Panc1 (cell line): ENCODE results near the gene MIPOL1. TPM values are rescaled to one million over a fixed set of nuclear protein-coding genes. Genes with fewer than 3 reads are reported as not detected.
A peak's percentile ranks its signal among the peaks of the same experiment; 100 is the strongest.

ENCODE experiments used
- ATAC-seq: fragments of 200-7000 bp; cut with Tn5 transposase; 2 replicates; pipeline ENCODE4 v1.9.1; 2020; ENCODE audit warnings: mild to moderate bottlenecking, moderate library complexity
- BruUV-seq: library from RNA; stranded (reverse); fragments of 400-500 nt; replicated peaks from 2 replicates; lab custom pipeline; 2021; lab: Mats Ljungman, UMichigan
- CTCF ChIA-PET: fragments of 300-600 bp; sonication (Branson Sonifier 250); formaldehyde crosslinking; loops from one replicate; lab custom pipeline; 2022; ENCODE audit warnings: antibody characterized with exemption; lab: Charles Lee
- POLR2A ChIA-PET: fragments of 300-600 bp; sonication (Branson Sonifier 250); formaldehyde crosslinking; loops from one replicate; lab custom pipeline; 2022; ENCODE audit warnings: antibody characterized with exemption; lab: Charles Lee
- DNase-seq: peaks from one replicate; pipeline ENCODE4 v3.0.0-alpha.2; 2010; ENCODE audit warnings: low read depth, low spot score
- H3K27ac ChIP-seq: 2 replicates; pipeline ENCODE4 v1.5.1; 2011; ENCODE audit warnings: mild to moderate bottlenecking, low read length, inconsistent platforms
- H3K27me3 ChIP-seq: fragments of 200-500 bp; sonication (Bioruptor generic); 2 replicates; pipeline ENCODE4 v1.6.0; 2014; ENCODE audit warnings: low read length, inconsistent platforms; ENCODE audit not compliant: control insufficient read depth, insufficient read depth
- H3K36me3 ChIP-seq: fragments of 200-500 bp; sonication (Bioruptor generic); 2 replicates; pipeline ENCODE4 v1.5.1; 2014; ENCODE audit warnings: inconsistent platforms, mild to moderate bottlenecking, low read length, moderate library complexity; ENCODE audit not compliant: control insufficient read depth, insufficient read depth
- H3K4me1 ChIP-seq: 2 replicates; pipeline ENCODE4 v1.5.1; 2011; ENCODE audit warnings: inconsistent platforms, mild to moderate bottlenecking, low read length, moderate library complexity; ENCODE audit not compliant: control insufficient read depth, insufficient read depth
- H3K4me3 ChIP-seq, 2 experiments: 2 replicates each; pipeline ENCODE4 v1.5.1; 2011 to 2012; ENCODE audit warnings: low read depth in 2 of 2, low read length in 2 of 2, mild to moderate bottlenecking in 2 of 2, inconsistent platforms in 1 of 2, moderate library complexity in 1 of 2
- H3K9me3 ChIP-seq: fragments of 200-500 bp; sonication (Bioruptor generic); 2 replicates; pipeline ENCODE4 v1.5.1; 2014; ENCODE audit warnings: low read depth, mild to moderate bottlenecking, inconsistent platforms, low read length, moderate library complexity; ENCODE audit not compliant: control insufficient read depth, insufficient read depth
- POLR2AphosphoS5 ChIP-seq: IDR thresholded peaks from 2 replicates; pipeline ENCODE4 v1.6.1; 2012; ENCODE audit warnings: mild to moderate bottlenecking, low read depth, low read length, moderate library complexity
- SIN3A ChIP-seq: IDR thresholded peaks from 2 replicates; pipeline ENCODE4 v1.6.1; 2012; ENCODE audit warnings: low read depth, mild to moderate bottlenecking, low read length, moderate library complexity, borderline replicate concordance; ENCODE audit not compliant: insufficient read depth
- TCF7L2 ChIP-seq: IDR thresholded peaks from 2 replicates; pipeline ENCODE4 v1.6.1; 2011; ENCODE audit warnings: mild to moderate bottlenecking, low read depth, low read length, inconsistent platforms
- in situ Hi-C: cut with HindIII; loops from 2 replicates; pipeline ENCODE4 v1.10.0; 2016; ENCODE audit warnings: low sequenced_read_pairs, low pct_unique_long_range_greater_than_20kb
- intact Hi-C: fragments of 100-400 bp; cut with micrococcal nuclease; formaldehyde crosslinking; loops from one replicate; pipeline ENCODE4 v1.10.0; 2022; ENCODE audit not compliant: unreplicated experiment
- total RNA-seq: library from RNA; stranded (reverse); gene quantifications from one replicate; pipeline ENCODE4 v1.2.1, GENCODE V29; 2021; ENCODE audit not compliant: unreplicated experiment
- TF ChIP-seq, protein P1 (sequence below), 2 experiments: IDR thresholded peaks; 2 replicates each; pipeline ENCODE4 v1.6.1; 2011 to 2012; ENCODE audit warnings: low read depth in 2 of 2, control low read depth in 1 of 2, low read length in 1 of 2, mild to moderate bottlenecking in 1 of 2, moderate library complexity in 1 of 2; ENCODE audit not compliant: insufficient read depth in 1 of 2
- TF ChIP-seq, protein P2 (sequence below): fragments of 450-650 bp; IDR thresholded peaks from 2 replicates; pipeline ENCODE4 v1.5.1; 2017; ENCODE audit warnings: mild to moderate bottlenecking

Gene MIPOL1
- total RNA-seq, 1 experiment from 2014 or later, result 12.8 TPM

DNA sequence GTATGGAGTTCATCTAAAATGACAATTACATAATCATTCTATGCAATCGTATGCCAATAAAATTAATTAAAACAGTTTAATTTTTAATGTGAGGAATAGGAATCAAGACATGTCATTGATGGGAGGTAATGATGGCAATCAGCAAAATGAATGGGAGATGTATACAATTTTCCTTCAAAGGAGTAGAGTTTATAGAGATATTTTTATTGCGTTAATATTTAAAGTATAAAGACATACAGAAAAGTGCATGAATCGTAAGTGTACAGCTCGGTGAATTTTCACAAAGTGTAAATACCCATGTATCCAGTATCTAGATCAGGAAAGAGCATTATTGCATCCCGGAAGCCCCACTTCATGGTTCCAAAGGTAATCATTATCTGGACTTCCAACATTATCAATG lies 1.2 kb downstream of the MIPOL1 start:
- DNase-seq (no peak), ATAC-seq (no peak)
- H3K4me1 ChIP-seq, result peaks cover 14% of the 10 kb centered on the region
- H3K36me3 ChIP-seq, result no peaks in the 10 kb centered on the region; the same call in 1 of the 2 replicates
- in situ Hi-C loops, result no loop called here
- CTCF ChIA-PET, result no interaction called here
- H3K4me3 ChIP-seq, result peak overlapping the region; percentile 72 to 83; a peak in 3 of 4 replicates
- H3K27me3 ChIP-seq, result no peaks in the 10 kb centered on the region
- TF ChIP-seq, protein P1, sequence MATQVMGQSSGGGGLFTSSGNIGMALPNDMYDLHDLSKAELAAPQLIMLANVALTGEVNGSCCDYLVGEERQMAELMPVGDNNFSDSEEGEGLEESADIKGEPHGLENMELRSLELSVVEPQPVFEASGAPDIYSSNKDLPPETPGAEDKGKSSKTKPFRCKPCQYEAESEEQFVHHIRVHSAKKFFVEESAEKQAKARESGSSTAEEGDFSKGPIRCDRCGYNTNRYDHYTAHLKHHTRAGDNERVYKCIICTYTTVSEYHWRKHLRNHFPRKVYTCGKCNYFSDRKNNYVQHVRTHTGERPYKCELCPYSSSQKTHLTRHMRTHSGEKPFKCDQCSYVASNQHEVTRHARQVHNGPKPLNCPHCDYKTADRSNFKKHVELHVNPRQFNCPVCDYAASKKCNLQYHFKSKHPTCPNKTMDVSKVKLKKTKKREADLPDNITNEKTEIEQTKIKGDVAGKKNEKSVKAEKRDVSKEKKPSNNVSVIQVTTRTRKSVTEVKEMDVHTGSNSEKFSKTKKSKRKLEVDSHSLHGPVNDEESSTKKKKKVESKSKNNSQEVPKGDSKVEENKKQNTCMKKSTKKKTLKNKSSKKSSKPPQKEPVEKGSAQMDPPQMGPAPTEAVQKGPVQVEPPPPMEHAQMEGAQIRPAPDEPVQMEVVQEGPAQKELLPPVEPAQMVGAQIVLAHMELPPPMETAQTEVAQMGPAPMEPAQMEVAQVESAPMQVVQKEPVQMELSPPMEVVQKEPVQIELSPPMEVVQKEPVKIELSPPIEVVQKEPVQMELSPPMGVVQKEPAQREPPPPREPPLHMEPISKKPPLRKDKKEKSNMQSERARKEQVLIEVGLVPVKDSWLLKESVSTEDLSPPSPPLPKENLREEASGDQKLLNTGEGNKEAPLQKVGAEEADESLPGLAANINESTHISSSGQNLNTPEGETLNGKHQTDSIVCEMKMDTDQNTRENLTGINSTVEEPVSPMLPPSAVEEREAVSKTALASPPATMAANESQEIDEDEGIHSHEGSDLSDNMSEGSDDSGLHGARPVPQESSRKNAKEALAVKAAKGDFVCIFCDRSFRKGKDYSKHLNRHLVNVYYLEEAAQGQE (IDR thresholded peaks at IDR 0.05; ENCODE audit: insufficient read depth in 1 of 2, low read depth in 2 of 2, low read length in 1 of 2), result no peak
- TF ChIP-seq TCF7L2 (no peak), SIN3A (no peak), POLR2AphosphoS5 (no peak)
- TF ChIP-seq, protein P2, sequence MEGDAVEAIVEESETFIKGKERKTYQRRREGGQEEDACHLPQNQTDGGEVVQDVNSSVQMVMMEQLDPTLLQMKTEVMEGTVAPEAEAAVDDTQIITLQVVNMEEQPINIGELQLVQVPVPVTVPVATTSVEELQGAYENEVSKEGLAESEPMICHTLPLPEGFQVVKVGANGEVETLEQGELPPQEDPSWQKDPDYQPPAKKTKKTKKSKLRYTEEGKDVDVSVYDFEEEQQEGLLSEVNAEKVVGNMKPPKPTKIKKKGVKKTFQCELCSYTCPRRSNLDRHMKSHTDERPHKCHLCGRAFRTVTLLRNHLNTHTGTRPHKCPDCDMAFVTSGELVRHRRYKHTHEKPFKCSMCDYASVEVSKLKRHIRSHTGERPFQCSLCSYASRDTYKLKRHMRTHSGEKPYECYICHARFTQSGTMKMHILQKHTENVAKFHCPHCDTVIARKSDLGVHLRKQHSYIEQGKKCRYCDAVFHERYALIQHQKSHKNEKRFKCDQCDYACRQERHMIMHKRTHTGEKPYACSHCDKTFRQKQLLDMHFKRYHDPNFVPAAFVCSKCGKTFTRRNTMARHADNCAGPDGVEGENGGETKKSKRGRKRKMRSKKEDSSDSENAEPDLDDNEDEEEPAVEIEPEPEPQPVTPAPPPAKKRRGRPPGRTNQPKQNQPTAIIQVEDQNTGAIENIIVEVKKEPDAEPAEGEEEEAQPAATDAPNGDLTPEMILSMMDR, result no peak
- TSS peak; percentile 71 for BruUV-seq
- intact Hi-C loops, result no loop called here
- no peaks in the 10 kb centered on the region for H3K9me3 ChIP-seq
- POLR2A ChIA-PET, result no interaction called here
- no peak overlapping the region; the same call in 1 of the 2 replicates for H3K27ac ChIP-seq

DNA sequence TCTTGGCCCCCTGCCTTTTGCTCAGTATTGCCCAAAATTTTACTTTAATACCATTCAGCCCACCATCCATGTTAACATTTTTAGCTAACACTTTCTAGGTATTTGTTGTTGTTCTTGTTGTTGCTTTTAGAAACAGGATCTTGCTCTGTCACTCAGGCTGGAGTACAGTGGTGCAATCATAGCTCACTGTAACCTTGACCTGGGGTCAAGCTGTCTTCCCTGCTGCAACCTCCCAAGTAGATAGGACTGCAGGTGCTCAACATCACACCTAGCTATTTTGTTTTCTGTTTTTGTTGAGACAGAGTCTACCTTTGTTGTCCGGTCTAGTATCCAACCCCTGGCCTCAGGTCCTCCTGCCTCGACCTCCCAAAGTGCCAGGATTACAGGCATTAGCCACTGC lies 4.0 kb downstream of the MIPOL1 start:
- ChIA-PET CTCF (no interaction called here), POLR2A (interaction anchor here (0.5 kb wide), 1 partner anchor 1102 kb away, joined by 5 read pairs; no protein-coding TSS in a partner anchor)
- no TSS peak for BruUV-seq
- no peak for ATAC-seq
- no peak for DNase-seq
- Histone ChIP-seq H3K4me1 (peaks cover 13% of the 10 kb centered on the region), H3K27ac (no peak overlapping the region), H3K4me3 (no peak overlapping the region), H3K27me3 (no peaks in the 10 kb centered on the region), H3K9me3 (no peaks in the 10 kb centered on the region), H3K36me3 (no peaks in the 10 kb centered on the region; the same call in 1 of the 2 replicates)
- intact Hi-C loops, result no loop called here
- TF ChIP-seq POLR2AphosphoS5 (no peak), TCF7L2 (no peak), SIN3A (no peak)
- TF ChIP-seq, protein P1 (IDR thresholded peaks at IDR 0.05; ENCODE audit: insufficient read depth in 1 of 2, low read depth in 2 of 2, low read length in 1 of 2), result no peak
- TF ChIP-seq, protein P2, result no peak
- in situ Hi-C loops, result no loop called here
